ENCODE results near the gene CMTR1. TPM values are rescaled to one million over a fixed set of nuclear protein-coding genes. Genes with fewer than 3 reads are reported as not detected.

The CMTR1 gene, protein sequence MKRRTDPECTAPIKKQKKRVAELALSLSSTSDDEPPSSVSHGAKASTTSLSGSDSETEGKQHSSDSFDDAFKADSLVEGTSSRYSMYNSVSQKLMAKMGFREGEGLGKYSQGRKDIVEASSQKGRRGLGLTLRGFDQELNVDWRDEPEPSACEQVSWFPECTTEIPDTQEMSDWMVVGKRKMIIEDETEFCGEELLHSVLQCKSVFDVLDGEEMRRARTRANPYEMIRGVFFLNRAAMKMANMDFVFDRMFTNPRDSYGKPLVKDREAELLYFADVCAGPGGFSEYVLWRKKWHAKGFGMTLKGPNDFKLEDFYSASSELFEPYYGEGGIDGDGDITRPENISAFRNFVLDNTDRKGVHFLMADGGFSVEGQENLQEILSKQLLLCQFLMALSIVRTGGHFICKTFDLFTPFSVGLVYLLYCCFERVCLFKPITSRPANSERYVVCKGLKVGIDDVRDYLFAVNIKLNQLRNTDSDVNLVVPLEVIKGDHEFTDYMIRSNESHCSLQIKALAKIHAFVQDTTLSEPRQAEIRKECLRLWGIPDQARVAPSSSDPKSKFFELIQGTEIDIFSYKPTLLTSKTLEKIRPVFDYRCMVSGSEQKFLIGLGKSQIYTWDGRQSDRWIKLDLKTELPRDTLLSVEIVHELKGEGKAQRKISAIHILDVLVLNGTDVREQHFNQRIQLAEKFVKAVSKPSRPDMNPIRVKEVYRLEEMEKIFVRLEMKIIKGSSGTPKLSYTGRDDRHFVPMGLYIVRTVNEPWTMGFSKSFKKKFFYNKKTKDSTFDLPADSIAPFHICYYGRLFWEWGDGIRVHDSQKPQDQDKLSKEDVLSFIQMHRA
- total RNA-seq, result 57.3 and 88.5 TPM in 2 replicates

DNA sequence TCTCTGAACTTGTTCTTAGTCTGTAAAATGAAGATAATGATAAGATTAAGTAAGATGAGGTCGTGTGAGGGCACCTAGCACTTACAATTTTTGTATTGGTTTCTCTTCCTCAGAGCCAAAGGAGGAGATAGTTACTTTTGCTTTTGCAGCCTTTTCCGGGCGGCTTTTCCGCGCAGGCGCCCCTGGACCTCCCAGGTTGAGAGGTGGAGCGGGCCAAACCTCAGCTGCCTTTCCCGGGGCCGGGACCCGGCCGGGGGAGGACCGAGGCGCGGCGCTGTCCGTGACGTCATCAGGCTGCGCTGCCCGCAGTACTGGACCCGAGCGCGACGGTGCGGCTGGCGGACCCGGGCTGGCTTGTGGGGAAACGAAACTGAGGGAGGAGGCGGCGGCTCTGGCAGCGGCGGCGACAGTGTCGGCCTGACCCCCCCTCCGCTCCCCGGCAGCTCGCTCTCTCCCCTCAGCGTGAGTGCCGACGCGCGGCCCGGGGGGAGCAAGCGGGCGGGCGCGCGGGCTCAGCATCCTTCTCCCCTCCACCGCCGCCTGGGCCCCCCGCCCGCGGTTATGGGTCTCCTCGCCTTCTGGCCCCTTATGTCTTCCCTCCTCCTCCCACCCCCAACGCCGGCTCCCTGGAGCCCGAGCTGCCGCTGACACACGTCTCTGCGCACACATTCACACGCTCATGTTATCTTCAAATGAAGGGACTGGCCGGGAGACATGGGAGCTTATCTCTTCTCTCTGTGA is at the start of gene CMTR1:
Gene CMTR1 (plus strand): TSS at position 306 of the 741 bp plus-strand sequence. CDS start 2,409 bp downstream, outside the sequence.

DNA sequence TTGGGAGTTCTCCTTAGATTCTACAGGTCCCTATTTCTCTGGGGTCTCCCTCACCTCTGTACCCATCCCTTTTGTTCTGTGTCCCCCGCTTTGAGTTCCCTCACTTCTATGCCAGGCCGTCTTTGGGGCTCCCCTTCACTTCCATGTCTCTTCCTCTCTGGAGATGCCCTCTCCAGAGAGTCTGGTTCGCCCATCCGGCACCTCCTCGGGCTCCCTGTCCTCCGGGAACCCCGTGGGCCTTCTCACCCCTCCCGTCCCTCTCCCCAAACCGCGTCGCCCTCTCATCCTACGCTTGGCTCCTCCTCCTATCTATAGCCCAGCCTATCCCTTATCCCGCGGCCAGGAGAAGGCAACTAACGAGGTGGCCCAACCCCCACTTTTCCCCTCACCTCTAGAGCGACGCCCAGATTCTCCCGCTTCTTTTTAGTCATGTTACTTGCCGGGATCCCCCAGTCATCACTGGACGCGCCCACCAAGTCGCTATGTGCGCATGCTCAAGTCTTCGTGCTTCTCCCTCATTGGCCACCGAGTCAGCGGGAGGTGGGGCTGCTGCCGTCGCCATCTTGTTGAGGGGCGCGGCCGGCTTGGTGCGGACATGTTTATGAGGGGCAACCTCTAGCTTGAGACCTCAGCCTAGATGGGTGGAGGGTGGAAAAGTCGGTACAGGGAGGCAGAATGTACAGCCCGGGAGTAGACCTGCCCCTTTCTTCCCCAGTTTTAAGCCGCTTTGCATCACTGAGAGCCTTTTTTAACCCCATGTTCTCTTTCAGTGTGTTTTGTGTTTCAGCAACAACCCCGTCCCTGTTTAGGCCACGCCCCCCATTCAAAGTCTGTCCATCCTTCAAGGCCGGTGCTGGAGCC is 66.6 kb downstream of the CMTR1 start, which contains the start of gene CCDC167:
Gene CCDC167 (minus strand): TSS at position 461 of the 861 bp plus-strand sequence. CDS start 30 bp downstream, at position 431.

Other genes with a start within 250 kb of the CMTR1 start
- gene TBC1D22B, start 175.4 kb upstream of the CMTR1 start, total RNA-seq, result 5.8 and 8.8 TPM in 2 replicates
- 1.5 and 1.8 TPM in 2 replicates for gene TMEM217, start 175.1 kb upstream of the CMTR1 start, total RNA-seq
- 19.5 and 24.1 TPM in 2 replicates for gene RNF8, start 79.2 kb upstream of the CMTR1 start, total RNA-seq
- 13.1 and 44.1 TPM in 2 replicates for gene CCDC167, start 66.7 kb downstream of the CMTR1 start, total RNA-seq

Measured in smooth muscle cell of trachea (primary cell).